ENCODE data around the gene SART1. TPM values are rescaled to one million over a fixed set of nuclear protein-coding genes. Genes with fewer than 3 reads are reported as not detected.
A peak's percentile ranks its signal among the peaks of the same experiment; 100 is the strongest.
"Not testable (repeated sequence)": the region's sequence is repeated elsewhere in the genome, so short reads cannot be mapped to it uniquely, and the experiment has no call there.

The SART1 gene
- total and polyA plus RNA-seq, 4 donors = 29.2 to 68.2 (median 51.9) TPM

DNA sequence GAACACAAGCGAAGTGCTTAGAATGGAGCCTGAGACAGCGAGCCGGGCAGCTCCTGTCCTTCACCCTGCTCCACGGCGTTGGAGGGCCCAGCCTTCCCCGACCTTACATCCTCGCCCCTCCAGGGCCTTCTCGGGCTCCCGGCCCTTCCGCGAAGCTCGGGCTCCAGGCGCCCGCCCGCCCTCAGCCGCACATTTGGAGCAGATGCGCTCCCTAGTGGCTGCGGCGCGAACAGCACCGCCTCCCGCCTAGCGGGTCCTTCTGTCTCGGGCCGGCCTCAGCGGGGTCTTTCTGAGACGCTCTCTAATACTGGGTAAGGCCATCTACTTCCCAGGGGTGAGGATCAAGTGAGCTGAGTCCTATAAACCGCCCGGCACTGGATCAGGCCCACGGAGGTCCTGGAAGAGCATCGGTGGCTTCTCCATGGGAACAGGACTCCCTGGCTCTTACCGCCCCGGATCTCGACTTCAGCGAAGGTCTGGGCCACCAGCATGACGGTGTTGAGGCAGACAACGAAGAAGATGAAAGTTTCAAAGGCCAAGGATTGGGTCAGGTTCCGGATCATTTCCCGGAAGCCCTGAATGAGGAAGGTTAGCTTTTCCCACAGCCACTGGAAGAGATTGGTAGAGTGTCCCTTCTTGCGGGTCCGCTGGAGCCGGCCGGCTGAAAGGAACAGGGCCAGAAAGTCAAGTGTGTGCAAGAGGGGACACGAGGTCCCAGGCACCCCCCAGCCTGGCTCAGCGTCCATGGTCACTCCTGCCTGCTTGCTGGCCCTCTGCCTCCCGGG is 61.1 kb downstream of the SART1 start:
- Histone ChIP-seq H3K9me3 (ENCODE audit: control insufficient read depth, insufficient read depth, low read length) (no peaks in the 10 kb centered on the region), H3K27me3 (ENCODE audit: control insufficient read depth, insufficient read depth, low read length) (peaks cover 12% of the 10 kb centered on the region), H3K4me1 (ENCODE audit: control insufficient read depth, insufficient read depth, low read length) (peaks cover 6% of the 10 kb centered on the region), H3K4me3 (ENCODE audit: low read depth, low read length) (no peak overlapping the region), H3K27ac (ENCODE audit: low read depth, low read length) (no peak overlapping the region), H3K36me3 (ENCODE audit: control insufficient read depth, insufficient read depth, low read length) (no peaks in the 10 kb centered on the region)
- peak in 4 of 6 donors; percentile 14 to 75 (median 30) for DNase-seq (ENCODE audit: low read depth in 4 of 6, low spot score in 6 of 6)
- 29% methylated on average over 46 of the region's 46 CpGs for WGBS (ENCODE audit: insufficient coverage)

DNA sequence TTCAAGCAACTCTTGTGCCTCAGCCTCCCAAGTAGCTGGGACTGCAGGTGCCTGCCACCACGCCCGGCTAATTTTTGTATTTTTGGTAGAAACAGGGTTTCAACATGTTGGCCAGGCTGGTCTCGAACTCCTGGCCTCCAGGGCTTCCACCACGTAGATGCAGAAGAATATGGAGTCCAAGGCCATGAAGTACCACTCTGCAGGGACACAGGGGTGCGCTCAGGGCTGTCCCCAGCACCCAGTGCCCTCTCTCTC is 61.6 kb downstream of the SART1 start:
- peaks cover 12% of the 10 kb centered on the region for H3K27me3 ChIP-seq (ENCODE audit: control insufficient read depth, insufficient read depth, low read length)
- not testable (repeated sequence) for H3K4me1 ChIP-seq (ENCODE audit: control insufficient read depth, insufficient read depth, low read length); H3K27ac ChIP-seq (ENCODE audit: low read depth, low read length); H3K36me3 ChIP-seq (ENCODE audit: control insufficient read depth, insufficient read depth, low read length); DNase-seq (ENCODE audit: low read depth in 4 of 6, low spot score in 6 of 6); H3K9me3 ChIP-seq (ENCODE audit: control insufficient read depth, insufficient read depth, low read length); H3K4me3 ChIP-seq (ENCODE audit: low read depth, low read length)
- WGBS (ENCODE audit: insufficient coverage) = 79% methylated on average over 5 of the region's 5 CpGs

DNA sequence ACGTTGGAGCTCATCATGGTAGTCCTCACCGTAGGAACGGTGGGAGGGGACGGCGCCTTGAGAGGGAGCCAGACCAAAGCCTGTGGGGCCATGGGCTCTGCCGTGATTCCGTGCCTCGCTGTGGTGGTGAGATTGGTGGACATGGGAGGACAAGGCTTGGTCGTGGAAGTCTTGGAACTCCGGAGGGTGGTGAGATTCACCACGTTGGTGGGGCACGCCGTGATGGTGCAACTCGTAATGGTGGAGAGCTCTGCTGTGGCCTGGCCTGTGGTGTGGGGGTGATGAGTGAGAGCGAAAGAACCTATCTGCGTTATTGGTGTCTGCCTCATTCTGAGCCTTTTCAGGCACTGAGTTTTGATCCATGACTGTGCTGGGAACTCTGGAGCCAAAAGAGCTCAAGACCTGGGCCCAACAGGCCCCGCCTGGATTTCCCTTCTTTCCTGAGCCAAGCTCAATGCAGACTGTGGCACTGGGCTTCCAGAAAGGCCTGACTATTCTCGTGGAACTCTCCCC is 64.5 kb downstream of the SART1 start, which contains the start of gene CATSPER1:
Gene CATSPER1, minus strand, starts transcription at position 463 of the 513 bp plus-strand sequence. Its CDS starts 100 bp downstream, at position 363.
- WGBS (ENCODE audit: insufficient coverage) = 86% methylated on average over 17 of the region's 18 CpGs
- Histone ChIP-seq H3K4me3 (ENCODE audit: low read depth, low read length) (no peak within 1 kb of the TSS), H3K36me3 (ENCODE audit: control insufficient read depth, insufficient read depth, low read length) (no peaks in the 10 kb centered on the region)

More for the DNA sequence above, 64.5 kb downstream of the SART1 start, which contains the start of gene CATSPER1:
- H3K9me3 ChIP-seq (ENCODE audit: control insufficient read depth, insufficient read depth, low read length) = no peaks in the 10 kb centered on the region
- H3K27ac ChIP-seq (ENCODE audit: low read depth, low read length) = no peak within 1 kb of the TSS
- no peak for DNase-seq (ENCODE audit: low read depth in 4 of 6, low spot score in 6 of 6)
- H3K4me1 ChIP-seq (ENCODE audit: control insufficient read depth, insufficient read depth, low read length) = peaks cover 6% of the 10 kb centered on the region
- H3K27me3 ChIP-seq (ENCODE audit: control insufficient read depth, insufficient read depth, low read length) = peaks cover 12% of the 10 kb centered on the region

Other genes starting within 250 kb of the SART1 start
- 10 to 100 TPM; 41.5 to 74.5 TPM for gene KAT5, start 249.5 kb upstream of the SART1 start, total RNA-seq
- 10 to 100 TPM; 80.3 to 81.2 TPM for gene KAT5, start 249.5 kb upstream of the SART1 start, polyA plus RNA-seq (ENCODE audit: insufficient read length in 2 of 2)
- 10 to 100 TPM; 11.8 to 52.6 TPM for gene RNASEH2C, start 240.9 kb upstream of the SART1 start, total RNA-seq
- gene RNASEH2C, start 240.9 kb upstream of the SART1 start, polyA plus RNA-seq (ENCODE audit: insufficient read length in 2 of 2) = 10 to 100 TPM; 48.0 to 56.5 TPM
- 1 to 10 TPM; 5.0 to 6.4 TPM for gene AP5B1, start 180.8 kb upstream of the SART1 start, total RNA-seq
- gene AP5B1, start 180.8 kb upstream of the SART1 start, polyA plus RNA-seq (ENCODE audit: insufficient read length in 2 of 2) = 1 to 10 TPM; 6.9 to 9.3 TPM
- gene OVOL1, start 174.7 kb upstream of the SART1 start, total RNA-seq = not detected
- under 1 TPM in 1 of 2 donors, not detected in 1; 0.09 TPM for gene OVOL1, start 174.7 kb upstream of the SART1 start, polyA plus RNA-seq (ENCODE audit: insufficient read length in 2 of 2)
- 1 to 10 TPM; 3.3 to 4.0 TPM for gene SNX32, start 127.8 kb upstream of the SART1 start, total RNA-seq
- gene SNX32, start 127.8 kb upstream of the SART1 start, polyA plus RNA-seq (ENCODE audit: insufficient read length in 2 of 2) = 10 to 100 TPM in 1 of 2 donors, 1 to 10 TPM in 1; 9.7 to 22.1 TPM
- gene CFL1, start 103.6 kb upstream of the SART1 start, total RNA-seq = 100 to 1,000 TPM; 472 to 682 TPM
- gene CFL1, start 103.6 kb upstream of the SART1 start, polyA plus RNA-seq (ENCODE audit: insufficient read length in 2 of 2) = 1,000 to 10,000 TPM; 1,362 to 1,371 TPM
- 10 to 100 TPM; 24.9 to 49.7 TPM for gene MUS81, start 101.3 kb upstream of the SART1 start, total RNA-seq
- gene MUS81, start 101.3 kb upstream of the SART1 start, polyA plus RNA-seq (ENCODE audit: insufficient read length in 2 of 2) = 10 to 100 TPM; 57.4 to 62.0 TPM
- 10 to 100 TPM; 21.2 to 84.5 TPM for gene EFEMP2, start 88.9 kb upstream of the SART1 start, total RNA-seq
- gene EFEMP2, start 88.9 kb upstream of the SART1 start, polyA plus RNA-seq (ENCODE audit: insufficient read length in 2 of 2) = 10 to 100 TPM; 73.6 to 94.1 TPM
- under 1 TPM; 0.20 to 0.39 TPM for gene CTSW, start 81.9 kb upstream of the SART1 start, total RNA-seq
- gene CTSW, start 81.9 kb upstream of the SART1 start, polyA plus RNA-seq (ENCODE audit: insufficient read length in 2 of 2) = under 1 TPM; 0.51 to 0.96 TPM
- 100 to 1,000 TPM in 1 of 2 donors, 10 to 100 TPM in 1; 79.4 to 139 TPM for gene FIBP, start 73.3 kb upstream of the SART1 start, total RNA-seq
- 100 to 1,000 TPM; 144 to 158 TPM for gene FIBP, start 73.3 kb upstream of the SART1 start, polyA plus RNA-seq (ENCODE audit: insufficient read length in 2 of 2)
- gene CCDC85B, start 71.1 kb upstream of the SART1 start, total RNA-seq = 10 to 100 TPM; 15.7 to 23.5 TPM
- 10 to 100 TPM; 50.2 to 53.9 TPM for gene CCDC85B, start 71.1 kb upstream of the SART1 start, polyA plus RNA-seq (ENCODE audit: insufficient read length in 2 of 2)
- gene FOSL1, start 61.3 kb upstream of the SART1 start, total RNA-seq = under 1 TPM in 1 of 2 donors, not detected in 1; 0.20 TPM
- gene FOSL1, start 61.3 kb upstream of the SART1 start, polyA plus RNA-seq (ENCODE audit: insufficient read length in 2 of 2) = under 1 TPM; 0.36 to 0.41 TPM
- gene C11orf68, start 42.7 kb upstream of the SART1 start, total RNA-seq = 10 to 100 TPM; 13.9 to 20.4 TPM
- gene C11orf68, start 42.7 kb upstream of the SART1 start, polyA plus RNA-seq (ENCODE audit: insufficient read length in 2 of 2) = 10 to 100 TPM; 62.3 to 66.2 TPM
- gene DRAP1, start 42.3 kb upstream of the SART1 start, total RNA-seq = 100 to 1,000 TPM in 1 of 2 donors, 10 to 100 TPM in 1; 46.4 to 127 TPM
- 100 to 1,000 TPM; 178 to 183 TPM for gene DRAP1, start 42.3 kb upstream of the SART1 start, polyA plus RNA-seq (ENCODE audit: insufficient read length in 2 of 2)
- under 1 TPM in 1 of 2 donors, not detected in 1; 0.39 TPM for gene TSGA10IP, start 16.3 kb upstream of the SART1 start, total RNA-seq
- under 1 TPM; 0.60 to 0.68 TPM for gene TSGA10IP, start 16.3 kb upstream of the SART1 start, polyA plus RNA-seq (ENCODE audit: insufficient read length in 2 of 2)
- 10 to 100 TPM; 18.4 to 33.7 TPM for gene EIF1AD, start 40.4 kb downstream of the SART1 start, total RNA-seq
- gene EIF1AD, start 40.4 kb downstream of the SART1 start, polyA plus RNA-seq (ENCODE audit: insufficient read length in 2 of 2) = 10 to 100 TPM; 24.6 to 33.7 TPM
- 10 to 100 TPM; 14.3 to 45.2 TPM for gene BANF1, start 40.8 kb downstream of the SART1 start, total RNA-seq
- gene BANF1, start 40.8 kb downstream of the SART1 start, polyA plus RNA-seq (ENCODE audit: insufficient read length in 2 of 2) = 100 to 1,000 TPM; 264 to 280 TPM
- gene CST6, start 50.3 kb downstream of the SART1 start, total RNA-seq = under 1 TPM in 1 of 2 donors, not detected in 1; 0.17 TPM
- not detected for gene CST6, start 50.3 kb downstream of the SART1 start, polyA plus RNA-seq (ENCODE audit: insufficient read length in 2 of 2)
- gene CATSPER1, start 64.7 kb downstream of the SART1 start, total RNA-seq = not detected
- under 1 TPM in 1 of 2 donors, not detected in 1; 0.10 TPM for gene CATSPER1, start 64.7 kb downstream of the SART1 start, polyA plus RNA-seq (ENCODE audit: insufficient read length in 2 of 2)
- 1 to 10 TPM; 4.5 to 5.8 TPM for gene GAL3ST3, start 87.4 kb downstream of the SART1 start, total RNA-seq
- 10 to 100 TPM; 18.5 to 19.0 TPM for gene GAL3ST3, start 87.4 kb downstream of the SART1 start, polyA plus RNA-seq (ENCODE audit: insufficient read length in 2 of 2)
- gene SF3B2, start 90.6 kb downstream of the SART1 start, total RNA-seq = 100 to 1,000 TPM in 1 of 2 donors, 10 to 100 TPM in 1; 84.1 to 156 TPM
- 100 to 1,000 TPM; 237 to 246 TPM for gene SF3B2, start 90.6 kb downstream of the SART1 start, polyA plus RNA-seq (ENCODE audit: insufficient read length in 2 of 2)
- 10 to 100 TPM; 29.9 to 51.8 TPM for gene PACS1, start 108.5 kb downstream of the SART1 start, total RNA-seq
- gene PACS1, start 108.5 kb downstream of the SART1 start, polyA plus RNA-seq (ENCODE audit: insufficient read length in 2 of 2) = 100 to 1,000 TPM in 1 of 2 donors, 10 to 100 TPM in 1; 92.3 to 114 TPM